Suprapubic skin (tissue), 4 donors: ENCODE measurements around the gene NXPH2.

Experiments used
- EP300 ChIP-seq: sonication (generic); formaldehyde crosslinking; IDR thresholded peaks from one replicate; pipeline ENCODE4 v1.6.1; 2017; ENCODE audit warnings: antibody characterized with exemption
- POLR2A ChIP-seq, 2 donors: fragments of 450-650 bp; IDR thresholded peaks; one replicate each; pipeline ENCODE4 v1.6.1; 2017; ENCODE audit warnings: antibody characterized with exemption in 2 of 2, mild to moderate bottlenecking in 2 of 2, moderate library complexity in 2 of 2
- POLR2AphosphoS5 ChIP-seq, 3 donors: sonication (generic); formaldehyde crosslinking; IDR thresholded peaks; one replicate each; pipeline ENCODE4 v1.6.1; 2017; ENCODE audit warnings: antibody characterized with exemption in 3 of 3
- TF ChIP-seq, protein P1 (sequence below), 2 donors: fragments of 200-600 bp in 1 of 2; fragments of 450-650 bp in 1 of 2; sonication (generic) in 1 of 2; IDR thresholded peaks; one replicate each; pipeline ENCODE4 v1.5.1; 2016 to 2019; ENCODE audit warnings: antibody characterized with exemption in 2 of 2, mild to moderate bottlenecking in 1 of 2, moderate library complexity in 1 of 2

DNA sequence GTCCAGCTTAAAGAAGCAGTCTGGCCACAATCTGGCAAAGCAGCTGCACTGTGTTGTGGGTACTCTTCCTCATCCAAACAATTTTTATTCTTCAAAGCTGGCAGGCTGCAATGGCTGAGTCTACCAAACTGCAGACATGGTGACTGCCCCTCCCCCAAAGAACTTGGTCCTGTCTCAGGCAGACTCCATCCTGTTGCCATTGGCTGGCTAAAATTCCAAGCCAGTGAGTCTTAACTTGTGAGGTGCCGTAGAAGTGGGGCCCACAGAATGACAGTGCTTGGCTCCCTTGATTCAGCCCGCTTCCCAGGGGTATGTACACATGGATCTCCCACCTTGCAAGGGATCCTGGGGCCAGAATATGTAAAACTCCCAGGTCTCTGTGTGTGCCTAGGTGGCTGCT, 14.5 kb upstream of the NXPH2 start:
- TF ChIP-seq, protein P1, sequence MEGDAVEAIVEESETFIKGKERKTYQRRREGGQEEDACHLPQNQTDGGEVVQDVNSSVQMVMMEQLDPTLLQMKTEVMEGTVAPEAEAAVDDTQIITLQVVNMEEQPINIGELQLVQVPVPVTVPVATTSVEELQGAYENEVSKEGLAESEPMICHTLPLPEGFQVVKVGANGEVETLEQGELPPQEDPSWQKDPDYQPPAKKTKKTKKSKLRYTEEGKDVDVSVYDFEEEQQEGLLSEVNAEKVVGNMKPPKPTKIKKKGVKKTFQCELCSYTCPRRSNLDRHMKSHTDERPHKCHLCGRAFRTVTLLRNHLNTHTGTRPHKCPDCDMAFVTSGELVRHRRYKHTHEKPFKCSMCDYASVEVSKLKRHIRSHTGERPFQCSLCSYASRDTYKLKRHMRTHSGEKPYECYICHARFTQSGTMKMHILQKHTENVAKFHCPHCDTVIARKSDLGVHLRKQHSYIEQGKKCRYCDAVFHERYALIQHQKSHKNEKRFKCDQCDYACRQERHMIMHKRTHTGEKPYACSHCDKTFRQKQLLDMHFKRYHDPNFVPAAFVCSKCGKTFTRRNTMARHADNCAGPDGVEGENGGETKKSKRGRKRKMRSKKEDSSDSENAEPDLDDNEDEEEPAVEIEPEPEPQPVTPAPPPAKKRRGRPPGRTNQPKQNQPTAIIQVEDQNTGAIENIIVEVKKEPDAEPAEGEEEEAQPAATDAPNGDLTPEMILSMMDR (IDR thresholded peaks at IDR 0.05): no peak
- no peak for TF ChIP-seq POLR2A (IDR thresholded peaks at IDR 0.05)
- TF ChIP-seq POLR2AphosphoS5 (IDR thresholded peaks at IDR 0.05): no peak
- no peak for TF ChIP-seq EP300
